ENCODE measurements around the gene USP25.

The USP25 gene

DNA sequence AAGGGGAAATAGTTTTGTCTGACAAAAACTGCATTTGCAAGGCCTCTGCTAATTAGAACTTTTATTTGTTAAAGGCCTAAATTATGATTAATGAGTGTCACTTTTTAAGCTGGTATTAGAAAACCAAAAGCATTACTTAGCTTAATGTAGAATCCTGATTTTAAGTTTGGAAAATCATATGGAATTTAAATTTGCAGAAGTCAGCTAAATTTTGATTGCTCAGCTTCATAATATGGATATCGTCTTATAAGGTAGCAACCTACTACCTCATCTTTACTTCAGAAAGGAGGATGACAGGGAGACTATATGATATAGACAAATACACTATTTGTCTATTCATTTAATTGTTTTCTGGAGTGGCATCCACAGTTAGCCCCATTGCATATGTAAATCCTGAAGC, 114.0 kb downstream of the USP25 start:
- H3K23ac ChIP-seq (ENCODE audit: low read length) = no peak overlapping the region
- no peak overlapping the region for H3K18ac ChIP-seq (ENCODE audit: low read length)
- H3K4ac ChIP-seq (ENCODE audit: low read depth, low read length) = no peak overlapping the region
- no peaks in the 10 kb centered on the region for H3K36me3 ChIP-seq (ENCODE audit: control insufficient read depth, insufficient read depth, low read length)
- no peak overlapping the region for H4K5ac ChIP-seq (ENCODE audit: low read length)
- no peaks in the 10 kb centered on the region for H3K4me1 ChIP-seq (ENCODE audit: control insufficient read depth, low read depth, low read length)
- no peaks in the 10 kb centered on the region for H3K27me3 ChIP-seq (ENCODE audit: insufficient read depth, low read length, poor library complexity)
- H3K79me2 ChIP-seq (ENCODE audit: control insufficient read depth, insufficient read depth, low read length) = no peaks in the 10 kb centered on the region
- H3K9ac ChIP-seq (ENCODE audit: low read length) = no peak overlapping the region
- no peaks in the 10 kb centered on the region for H3K79me1 ChIP-seq (ENCODE audit: low read length)
- no peak overlapping the region for H2BK120ac ChIP-seq (ENCODE audit: low read depth, low read length)
- no CpG with 5 or more reads among the region's 1 CpG for WGBS (ENCODE audit: extremely low coverage, insufficient coverage, low lambda C conversion rate)
- no peak for DNase-seq
- no peak overlapping the region for H3K27ac ChIP-seq (ENCODE audit: low read depth, low read length)
- H2BK5ac ChIP-seq (ENCODE audit: low read length) = no peak overlapping the region
- no peak overlapping the region for H3K4me3 ChIP-seq (ENCODE audit: low read length)
- H2BK15ac ChIP-seq (replicated peaks; ENCODE audit: low read depth) = no peak overlapping the region
- no peak overlapping the region for H2AK5ac ChIP-seq (ENCODE audit: low read length)
- no peak overlapping the region for H4K8ac ChIP-seq (ENCODE audit: low read depth, low read length)
- H3K4me2 ChIP-seq (ENCODE audit: low read length) = no peak overlapping the region
- H3K56ac ChIP-seq (ENCODE audit: low read length) = no peak overlapping the region

DNA sequence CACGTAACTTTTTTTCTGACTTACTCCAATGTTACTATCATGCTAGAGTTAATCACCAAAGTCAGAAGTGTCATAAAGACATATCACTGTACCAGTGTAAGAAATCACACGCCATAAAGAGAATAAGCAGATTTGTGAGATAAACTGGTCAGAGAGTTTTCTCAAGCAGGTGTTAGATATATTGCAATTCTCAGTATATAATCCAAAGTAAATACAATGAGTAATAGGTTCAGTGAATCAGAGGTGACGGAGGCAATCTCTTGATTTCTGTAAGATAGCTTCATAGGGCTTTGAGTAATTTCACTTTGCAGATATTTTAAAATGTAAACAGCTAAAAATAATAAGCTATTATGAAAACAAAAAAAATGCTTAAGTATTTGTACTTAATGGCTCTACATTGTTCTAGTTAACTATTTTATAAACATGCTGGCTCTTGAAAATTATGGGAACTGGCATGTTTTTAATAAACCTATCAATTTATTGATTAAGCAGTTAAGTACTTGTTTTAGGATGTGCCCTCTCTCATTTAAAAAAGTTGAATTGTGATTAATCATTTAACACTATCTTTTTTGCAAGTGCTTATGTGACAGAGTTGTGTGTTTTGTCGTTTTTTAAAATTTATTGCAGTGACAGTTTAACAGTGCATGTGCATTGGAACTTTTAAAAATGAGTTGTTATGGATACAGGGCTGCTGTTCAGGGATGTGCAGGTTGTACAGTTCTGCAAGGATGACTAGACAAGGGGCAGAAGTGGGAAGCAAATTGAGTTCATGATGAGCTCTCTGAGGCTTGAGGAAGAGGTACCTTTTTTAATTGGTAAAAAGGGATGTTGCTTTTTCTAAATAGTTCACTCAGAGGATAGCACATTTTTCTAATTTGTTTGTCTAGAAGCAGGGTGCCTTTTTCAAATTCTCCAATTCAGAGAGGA, 119.1 kb downstream of the USP25 start:
- no peak overlapping the region for H3K4ac ChIP-seq (ENCODE audit: low read depth, low read length)
- H3K27me3 ChIP-seq (ENCODE audit: insufficient read depth, low read length, poor library complexity) = no peaks in the 10 kb centered on the region
- DNase-seq = no peak
- no peak overlapping the region for H3K27ac ChIP-seq (ENCODE audit: low read depth, low read length)
- no peak overlapping the region for H2BK15ac ChIP-seq (replicated peaks; ENCODE audit: low read depth)
- H3K4me2 ChIP-seq (ENCODE audit: low read length) = no peak overlapping the region
- peaks cover 1% of the 10 kb centered on the region for H3K79me1 ChIP-seq (ENCODE audit: low read length)
- H3K36me3 ChIP-seq (ENCODE audit: control insufficient read depth, insufficient read depth, low read length) = no peaks in the 10 kb centered on the region
- WGBS (ENCODE audit: extremely low coverage, insufficient coverage, low lambda C conversion rate) = no CpG with 5 or more reads among the region's 4 CpGs
- H3K56ac ChIP-seq (ENCODE audit: low read length) = no peak overlapping the region
- no peak overlapping the region for H4K8ac ChIP-seq (ENCODE audit: low read depth, low read length)
- no peak overlapping the region for H3K23ac ChIP-seq (ENCODE audit: low read length)
- no peak overlapping the region for H3K9ac ChIP-seq (ENCODE audit: low read length)
- H4K5ac ChIP-seq (ENCODE audit: low read length) = no peak overlapping the region
- no peak overlapping the region for H2AK5ac ChIP-seq (ENCODE audit: low read length)
- no peaks in the 10 kb centered on the region for H3K79me2 ChIP-seq (ENCODE audit: control insufficient read depth, insufficient read depth, low read length)
- H3K4me3 ChIP-seq (ENCODE audit: low read length) = no peak overlapping the region
- no peak overlapping the region for H2BK120ac ChIP-seq (ENCODE audit: low read depth, low read length)
- no peaks in the 10 kb centered on the region for H3K4me1 ChIP-seq (ENCODE audit: control insufficient read depth, low read depth, low read length)
- no peak overlapping the region for H2BK5ac ChIP-seq (ENCODE audit: low read length)
- no peak overlapping the region for H3K18ac ChIP-seq (ENCODE audit: low read length)

DNA sequence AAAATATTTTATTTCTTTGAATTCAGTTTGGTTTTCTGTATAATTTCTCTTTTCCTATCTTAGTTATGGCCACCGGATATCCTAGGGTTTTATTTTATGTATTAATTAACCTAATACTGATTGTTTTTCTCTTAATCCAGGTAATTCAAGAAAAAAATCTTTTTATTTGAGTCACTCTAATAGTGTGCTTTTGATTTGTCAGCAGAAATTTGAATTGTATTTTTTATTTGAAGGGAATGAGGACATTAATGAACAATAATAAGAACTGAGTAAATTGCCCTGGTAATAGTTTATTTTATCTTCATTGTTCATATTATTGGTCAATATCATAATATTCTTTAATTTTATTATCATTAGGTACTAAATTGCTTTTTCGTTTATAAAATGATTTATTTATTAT, 120.1 kb downstream of the USP25 start:
- no peak overlapping the region for H3K27ac ChIP-seq (ENCODE audit: low read depth, low read length)
- no peak overlapping the region for H2BK120ac ChIP-seq (ENCODE audit: low read depth, low read length)
- no peak overlapping the region for H3K9ac ChIP-seq (ENCODE audit: low read length)
- no peak for DNase-seq
- no peak overlapping the region for H4K8ac ChIP-seq (ENCODE audit: low read depth, low read length)
- no peak overlapping the region for H3K18ac ChIP-seq (ENCODE audit: low read length)
- H2AK5ac ChIP-seq (ENCODE audit: low read length) = no peak overlapping the region
- H3K79me1 ChIP-seq (ENCODE audit: low read length) = peaks cover 1% of the 10 kb centered on the region
- H3K23ac ChIP-seq (ENCODE audit: low read length) = no peak overlapping the region
- no peaks in the 10 kb centered on the region for H3K4me1 ChIP-seq (ENCODE audit: control insufficient read depth, low read depth, low read length)
- H3K79me2 ChIP-seq (ENCODE audit: control insufficient read depth, insufficient read depth, low read length) = no peaks in the 10 kb centered on the region
- H3K27me3 ChIP-seq (ENCODE audit: insufficient read depth, low read length, poor library complexity) = no peaks in the 10 kb centered on the region
- H2BK5ac ChIP-seq (ENCODE audit: low read length) = no peak overlapping the region
- H3K4ac ChIP-seq (ENCODE audit: low read depth, low read length) = no peak overlapping the region
- no CpG with 5 or more reads among the region's 2 CpGs for WGBS (ENCODE audit: extremely low coverage, insufficient coverage, low lambda C conversion rate)
- no peak overlapping the region for H2BK15ac ChIP-seq (replicated peaks; ENCODE audit: low read depth)
- H3K36me3 ChIP-seq (ENCODE audit: control insufficient read depth, insufficient read depth, low read length) = no peaks in the 10 kb centered on the region
- no peak overlapping the region for H3K56ac ChIP-seq (ENCODE audit: low read length)
- H3K4me3 ChIP-seq (ENCODE audit: low read length) = no peak overlapping the region
- H3K4me2 ChIP-seq (ENCODE audit: low read length) = no peak overlapping the region
- H4K5ac ChIP-seq (ENCODE audit: low read length) = no peak overlapping the region

DNA sequence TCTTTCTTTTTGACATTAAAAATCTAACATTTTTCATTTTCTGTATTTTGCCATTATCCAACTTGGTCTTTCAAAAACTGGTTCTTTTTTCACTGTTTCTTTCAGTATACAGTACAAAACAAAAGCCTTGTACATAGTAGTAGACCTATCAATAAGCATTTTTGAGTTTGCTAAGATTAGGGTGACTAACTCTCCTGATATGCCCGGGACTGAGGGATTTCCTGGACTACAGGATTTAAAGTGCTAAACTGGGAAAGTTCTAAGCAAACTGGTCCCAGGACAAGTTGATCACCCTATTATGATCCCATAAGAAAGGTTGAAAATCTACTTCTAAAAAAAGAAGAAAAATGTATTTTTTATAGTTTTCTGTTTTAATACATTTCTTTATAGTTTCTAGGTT, 120.9 kb downstream of the USP25 start:
- Histone ChIP-seq H3K36me3 (ENCODE audit: control insufficient read depth, insufficient read depth, low read length) (no peaks in the 10 kb centered on the region), H3K4ac (ENCODE audit: low read depth, low read length) (no peak overlapping the region), H3K18ac (ENCODE audit: low read length) (no peak overlapping the region), H2BK15ac (replicated peaks; ENCODE audit: low read depth) (no peak overlapping the region), H3K23ac (ENCODE audit: low read length) (no peak overlapping the region), H3K4me2 (ENCODE audit: low read length) (no peak overlapping the region), H3K27me3 (ENCODE audit: insufficient read depth, low read length, poor library complexity) (no peaks in the 10 kb centered on the region), H3K79me2 (ENCODE audit: control insufficient read depth, insufficient read depth, low read length) (no peaks in the 10 kb centered on the region), H3K9ac (ENCODE audit: low read length) (no peak overlapping the region), H3K79me1 (ENCODE audit: low read length) (peaks cover 4% of the 10 kb centered on the region), H3K27ac (ENCODE audit: low read depth, low read length) (no peak overlapping the region), H3K4me3 (ENCODE audit: low read length) (no peak overlapping the region), H3K4me1 (ENCODE audit: control insufficient read depth, low read depth, low read length) (no peaks in the 10 kb centered on the region), H2AK5ac (ENCODE audit: low read length) (no peak overlapping the region), H3K56ac (ENCODE audit: low read length) (no peak overlapping the region), H2BK5ac (ENCODE audit: low read length) (no peak overlapping the region), H4K5ac (ENCODE audit: low read length) (no peak overlapping the region), H4K8ac (ENCODE audit: low read depth, low read length) (no peak overlapping the region), H2BK120ac (ENCODE audit: low read depth, low read length) (no peak overlapping the region)
- no peak for DNase-seq
- WGBS (ENCODE audit: extremely low coverage, insufficient coverage, low lambda C conversion rate) = no CpG with 5 or more reads among the region's 1 CpG

DNA sequence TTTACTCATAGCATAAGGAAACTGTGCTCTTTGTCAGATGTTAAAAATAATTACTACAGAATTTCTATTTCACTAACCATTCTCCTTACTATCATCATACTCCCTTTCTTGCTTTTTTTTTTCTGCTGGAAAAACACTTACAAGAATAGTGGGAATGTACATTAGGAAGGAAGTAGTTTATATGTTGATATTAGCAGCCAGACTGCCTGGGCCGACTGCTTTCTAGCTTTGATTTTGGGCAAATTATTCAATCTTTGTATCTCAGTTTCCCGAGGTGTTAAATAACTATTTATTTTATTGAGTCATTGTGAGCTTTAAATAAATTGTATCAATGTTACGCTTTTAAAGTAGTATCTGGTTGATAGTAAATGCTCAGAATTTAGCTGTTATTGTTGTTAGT, 122.4 kb downstream of the USP25 start:
- Histone ChIP-seq H2AK5ac (ENCODE audit: low read length) (no peak overlapping the region), H3K9ac (ENCODE audit: low read length) (no peak overlapping the region), H3K4me2 (ENCODE audit: low read length) (no peak overlapping the region), H3K23ac (ENCODE audit: low read length) (no peak overlapping the region), H3K79me2 (ENCODE audit: control insufficient read depth, insufficient read depth, low read length) (no peaks in the 10 kb centered on the region), H4K8ac (ENCODE audit: low read depth, low read length) (no peak overlapping the region), H3K79me1 (ENCODE audit: low read length) (peaks cover 4% of the 10 kb centered on the region), H3K27ac (ENCODE audit: low read depth, low read length) (no peak overlapping the region), H3K56ac (ENCODE audit: low read length) (no peak overlapping the region), H3K4me3 (ENCODE audit: low read length) (no peak overlapping the region), H3K36me3 (ENCODE audit: control insufficient read depth, insufficient read depth, low read length) (no peaks in the 10 kb centered on the region), H4K5ac (ENCODE audit: low read length) (no peak overlapping the region), H2BK5ac (ENCODE audit: low read length) (no peak overlapping the region), H2BK120ac (ENCODE audit: low read depth, low read length) (no peak overlapping the region), H3K18ac (ENCODE audit: low read length) (no peak overlapping the region), H3K27me3 (ENCODE audit: insufficient read depth, low read length, poor library complexity) (no peaks in the 10 kb centered on the region), H2BK15ac (replicated peaks; ENCODE audit: low read depth) (no peak overlapping the region), H3K4me1 (ENCODE audit: control insufficient read depth, low read depth, low read length) (no peaks in the 10 kb centered on the region), H3K4ac (ENCODE audit: low read depth, low read length) (no peak overlapping the region)
- no CpG with 5 or more reads among the region's 3 CpGs for WGBS (ENCODE audit: extremely low coverage, insufficient coverage, low lambda C conversion rate)
- no peak for DNase-seq

GRCh38 chr21:15853126-15853525, 123.3 kb downstream of the USP25 start:
- Histone ChIP-seq H3K56ac (ENCODE audit: low read length) (no peak overlapping the region), H2BK120ac (ENCODE audit: low read depth, low read length) (no peak overlapping the region), H3K4ac (ENCODE audit: low read depth, low read length) (no peak overlapping the region), H4K8ac (ENCODE audit: low read depth, low read length) (no peak overlapping the region), H3K79me1 (ENCODE audit: low read length) (peaks cover 4% of the 10 kb centered on the region), H2BK15ac (replicated peaks; ENCODE audit: low read depth) (no peak overlapping the region), H3K4me3 (ENCODE audit: low read length) (no peak overlapping the region), H3K4me1 (ENCODE audit: control insufficient read depth, low read depth, low read length) (no peaks in the 10 kb centered on the region), H4K5ac (ENCODE audit: low read length) (no peak overlapping the region), H3K36me3 (ENCODE audit: control insufficient read depth, insufficient read depth, low read length) (no peaks in the 10 kb centered on the region), H3K79me2 (ENCODE audit: control insufficient read depth, insufficient read depth, low read length) (no peaks in the 10 kb centered on the region), H3K27me3 (ENCODE audit: insufficient read depth, low read length, poor library complexity) (no peaks in the 10 kb centered on the region), H3K23ac (ENCODE audit: low read length) (no peak overlapping the region), H3K9ac (ENCODE audit: low read length) (no peak overlapping the region), H3K18ac (ENCODE audit: low read length) (no peak overlapping the region), H3K4me2 (ENCODE audit: low read length) (no peak overlapping the region), H2BK5ac (ENCODE audit: low read length) (no peak overlapping the region), H3K27ac (ENCODE audit: low read depth, low read length) (no peak overlapping the region), H2AK5ac (ENCODE audit: low read length) (no peak overlapping the region)
- no CpG with 5 or more reads among the region's 3 CpGs for WGBS (ENCODE audit: extremely low coverage, insufficient coverage, low lambda C conversion rate)
- no peak for DNase-seq

All from mesendoderm (in vitro differentiated cells).